H1 (cell line): ENCODE results near the gene RPL7A. TPM values are rescaled to one million over a fixed set of nuclear protein-coding genes. Genes with fewer than 3 reads are reported as not detected.

Experiments
- CTCF ChIA-PET: fragments of 300-600 bp; sonication (Branson Sonifier 250); formaldehyde crosslinking; loops from one replicate; lab custom pipeline; 2021; ENCODE audit not compliant: partially characterized antibody; lab: Charles Lee
- POLR2A ChIA-PET: fragments of 300-600 bp; sonication (Branson Sonifier 250); formaldehyde crosslinking; loops from one replicate; lab custom pipeline; 2021; ENCODE audit warnings: inconsistent platforms; ENCODE audit not compliant: partially characterized antibody; lab: Charles Lee
- DNase-seq, 2 experiments: peaks; one replicate each; pipeline versions ENCODE4 v3.0.0 to v3.0.0-alpha.2; 2010 to 2022; ENCODE audit warnings: low spot score in 2 of 2, low read depth in 1 of 2, mixed read lengths in 1 of 2
- FAIRE-seq: peaks from 2 replicates; lab custom pipeline; 2011; peaks lifted over from hg19 to GRCh38; lab: Jason Lieb, UNC
- H2AFZ ChIP-seq: 2 replicates; pipeline ENCODE4 v1.8.1; 2012; ENCODE audit warnings: low read length, inconsistent platforms
- H2AK5ac ChIP-seq: 2 replicates; pipeline ENCODE4 v1.6.1; 2013; ENCODE audit warnings: low read depth, low read length
- H2BK120ac ChIP-seq: replicated peaks from 2 replicates; pipeline ENCODE3; 2013; ENCODE audit warnings: low read depth, low read length, inconsistent platforms
- H2BK12ac ChIP-seq: 2 replicates; pipeline ENCODE4 v1.6.1; 2013; ENCODE audit warnings: low read depth, low read length
- H2BK15ac ChIP-seq: 2 replicates; pipeline ENCODE4 v1.6.1; 2013; ENCODE audit warnings: low read length
- H2BK20ac ChIP-seq: 2 replicates; pipeline ENCODE4 v1.6.1; 2013; ENCODE audit warnings: low read length
- H2BK5ac ChIP-seq: 2 replicates; pipeline ENCODE4 v1.6.1; 2013; ENCODE audit warnings: low read depth, low read length
- H3K14ac ChIP-seq: 2 replicates; pipeline ENCODE4 v1.6.1; 2013; ENCODE audit warnings: inconsistent platforms; ENCODE audit not compliant: insufficient read length
- H3K18ac ChIP-seq: 2 replicates; pipeline ENCODE4 v1.6.1; 2013; ENCODE audit warnings: low read length; ENCODE audit errors: extremely low read depth
- H3K23ac ChIP-seq: 2 replicates; pipeline ENCODE4 v1.6.1; 2013; ENCODE audit warnings: inconsistent platforms; ENCODE audit not compliant: insufficient read length
- H3K23me2 ChIP-seq: 2 replicates; pipeline ENCODE4 v1.6.1; 2013; ENCODE audit warnings: low read depth, low read length
- H3K27ac ChIP-seq: 2 replicates; pipeline ENCODE4 v1.6.1; 2011; ENCODE audit warnings: low read depth, low read length, inconsistent platforms
- H3K27me3 ChIP-seq, 4 experiments: replicated peaks in 1 of 4; 1 replicate in 1 of 4; 2 replicates in 3 of 4; pipeline versions ENCODE4 v1.6.1 to v1.8.1; 2011 to 2013; ENCODE audit warnings: low read length in 3 of 4, mild to moderate bottlenecking in 3 of 4, inconsistent platforms in 2 of 4, mixed read lengths in 2 of 4, moderate library complexity in 1 of 4; ENCODE audit not compliant: control insufficient read depth in 3 of 4, insufficient read depth in 3 of 4; ENCODE audit errors: extremely low read depth in 1 of 4
- H3K36me3 ChIP-seq, 4 experiments: 2 replicates each; pipeline versions ENCODE4 v1.6.1 to v1.8.1; 2011 to 2013; ENCODE audit warnings: mild to moderate bottlenecking in 4 of 4, low read length in 3 of 4, moderate library complexity in 2 of 4, control low read depth in 1 of 4, inconsistent platforms in 1 of 4; ENCODE audit not compliant: insufficient read depth in 4 of 4, control insufficient read depth in 2 of 4
- H3K4ac ChIP-seq: replicated peaks from 2 replicates; pipeline ENCODE3; 2013; ENCODE audit warnings: low read length, low read depth, mixed read lengths, inconsistent platforms; ENCODE audit not compliant: insufficient read length
- H3K4me1 ChIP-seq, 4 experiments: replicated peaks in 1 of 4; 1 replicate in 1 of 4; 2 replicates in 3 of 4; pipeline versions ENCODE4 v1.6.1 to v1.8.1; 2011 to 2013; ENCODE audit warnings: low read length in 3 of 4, inconsistent platforms in 2 of 4, mixed read lengths in 1 of 4; ENCODE audit not compliant: insufficient read depth in 4 of 4, control insufficient read depth in 3 of 4
- H3K4me2 ChIP-seq, 2 experiments: 2 replicates each; pipeline versions ENCODE4 v1.6.1 to v1.8.1; 2011 to 2013; ENCODE audit warnings: low read depth in 2 of 2, low read length in 2 of 2, control low read depth in 1 of 2, inconsistent platforms in 1 of 2, mild to moderate bottlenecking in 1 of 2; ENCODE audit not compliant: insufficient read depth in 1 of 2
- H3K4me3 ChIP-seq, 4 experiments: fragments of 200-600, 300-600 bp in 1 of 4; sonication (generic), shearing (Covaris generic), sonication (Bioruptor Twin) in 1 of 4; 2 replicates each; pipeline versions ENCODE4 v1.5.1 to v1.8.1; 2011 to 2016; ENCODE audit warnings: low read length in 4 of 4, low read depth in 3 of 4, control low read depth in 2 of 4, inconsistent platforms in 2 of 4, mild to moderate bottlenecking in 2 of 4, mixed read lengths in 1 of 4, moderate library complexity in 1 of 4; ENCODE audit not compliant: insufficient read depth in 2 of 4; ENCODE audit errors: extremely low read depth in 1 of 4
- H3K56ac ChIP-seq: replicated peaks from 2 replicates; pipeline ENCODE3; 2013; ENCODE audit warnings: low read depth, mild to moderate bottlenecking, mixed read lengths, low read length, inconsistent platforms; ENCODE audit not compliant: insufficient read length
- H3K79me1 ChIP-seq: 2 replicates; pipeline ENCODE4 v1.6.1; 2013; ENCODE audit warnings: low read depth, low read length, control low read depth
- H3K79me2 ChIP-seq, 2 experiments: 2 replicates each; pipeline versions ENCODE4 v1.6.1 to v1.8.1; 2012 to 2013; ENCODE audit warnings: low read length in 2 of 2, mild to moderate bottlenecking in 2 of 2, inconsistent platforms in 1 of 2; ENCODE audit not compliant: insufficient read depth in 2 of 2, control insufficient read depth in 1 of 2
- H3K9ac ChIP-seq, 4 experiments: replicated peaks in 1 of 4; 1 replicate in 1 of 4; 2 replicates in 3 of 4; pipeline versions ENCODE4 v1.6.1 to v1.8.1; 2011 to 2013; ENCODE audit warnings: low read depth in 3 of 4, low read length in 3 of 4, control low read depth in 2 of 4, mild to moderate bottlenecking in 2 of 4, moderate library complexity in 2 of 4, inconsistent platforms in 1 of 4; ENCODE audit errors: extremely low read depth in 1 of 4
- H3K9me3 ChIP-seq, 2 experiments: 2 replicates each; pipeline versions ENCODE4 v1.6.1 to v1.8.1; 2012 to 2013; ENCODE audit warnings: mild to moderate bottlenecking in 2 of 2, moderate library complexity in 2 of 2, control low read depth in 1 of 2, inconsistent platforms in 1 of 2, low read depth in 1 of 2, low read length in 1 of 2, mixed read lengths in 1 of 2; ENCODE audit not compliant: insufficient read depth in 2 of 2
- H4K20me1 ChIP-seq, 2 experiments: replicated peaks in 1 of 2; 2 replicates each; pipeline versions ENCODE3 to v1.8.1; 2011 to 2013; ENCODE audit warnings: inconsistent platforms in 2 of 2, low read length in 2 of 2, mild to moderate bottlenecking in 1 of 2; ENCODE audit not compliant: insufficient read depth in 2 of 2, control insufficient read depth in 1 of 2
- H4K5ac ChIP-seq: 2 replicates; pipeline ENCODE4 v1.6.1; 2013; ENCODE audit warnings: low read length, low read depth, mixed read lengths, inconsistent platforms; ENCODE audit not compliant: insufficient read length
- H4K8ac ChIP-seq: 2 replicates; pipeline ENCODE4 v1.8.0; 2013; ENCODE audit warnings: mild to moderate bottlenecking, moderate library complexity, low read length, inconsistent platforms; ENCODE audit not compliant: insufficient read depth; ENCODE audit errors: extremely low read depth
- H4K91ac ChIP-seq: replicated peaks from 2 replicates; pipeline ENCODE3; 2013; ENCODE audit warnings: low read length, mixed read lengths, inconsistent platforms; ENCODE audit not compliant: insufficient read length
- CBX5 ChIP-seq: fragments of 300-800, 300-1000 bp; sonication (generic); IDR thresholded peaks from 2 replicates; pipeline ENCODE4 v1.7.1; 2016; ENCODE audit warnings: antibody characterized with exemption, low read length, low read depth
- CHD1 ChIP-seq: IDR thresholded peaks from 2 replicates; pipeline ENCODE4 v1.6.1; 2012; ENCODE audit warnings: low read depth, low read length, improper control_type of control experiment
- CHD2 ChIP-seq: IDR thresholded peaks from 2 replicates; pipeline ENCODE4 v1.6.1; 2012; ENCODE audit warnings: low read length, improper control_type of control experiment
- EP300 ChIP-seq, 2 experiments: IDR thresholded peaks; 1 replicate in 1 of 2; 2 replicates in 1 of 2; pipeline ENCODE4 v1.6.1; 2011 to 2012; ENCODE audit warnings: low read depth in 2 of 2, low read length in 2 of 2, mild to moderate bottlenecking in 2 of 2, borderline replicate concordance in 1 of 2, inconsistent platforms in 1 of 2, moderate library complexity in 1 of 2
- KDM5A ChIP-seq: fragments of 200-600 bp; IDR thresholded peaks from 2 replicates; pipeline ENCODE4 v1.7.1; 2012; ENCODE audit warnings: mild to moderate bottlenecking, low read length, inconsistent platforms, mixed read lengths
- WGBS, 2 experiments: shearing (Covaris generic) in 1 of 2; methylation state at CpG; one replicate each; pipeline versions ENCODE4 v1.1.6 to v1.1.7; 2013 to 2015; ENCODE audit warnings: low lambda C conversion rate in 2 of 2, mixed read lengths in 2 of 2, inconsistent platforms in 1 of 2, low coverage in 1 of 2, missing lambda C conversion rate in 1 of 2; ENCODE audit not compliant: insufficient replicate concordance in 2 of 2, insufficient coverage in 1 of 2, insufficient read length in 1 of 2; ENCODE audit errors: extremely low coverage in 1 of 2, missing lambda C conversion rate in 1 of 2; 5-methylcytosine and 5-hydroxymethylcytosine counted together
- polyA plus RNA-seq, 7 experiments: library from polyadenylated mRNA; depleted of rRNA in 3 of 7; stranded (reverse) in 5 of 7; unstranded in 2 of 7; fragments of >200 nt in 5 of 7; fragments of 200-250 nt in 2 of 7; gene quantifications; 1 replicate in 5 of 7; 2 replicates in 1 of 7; 4 replicates in 1 of 7; pipeline versions ENCODE4 v1.2.1 to v1.2.3, GENCODE V29; 2011 to 2013; ENCODE audit warnings: missing spikeins in 2 of 7, mixed read lengths in 2 of 7
- total RNA-seq: library from RNA; stranded (reverse); fragmentation: NEBNext Ultra II Directional; extraction: Animal tissue kit (Norgen Biotek cat#: 25700); gene quantifications from 2 replicates; pipeline ENCODE4 v1.2.1, GENCODE V29; 2021

RPL7A gene
- total and polyA plus RNA-seq, 2 of the 8 experiments (the other 6 are each of a cell fraction or from before 2014, with no cell fraction given): 2,578 to 2,783 TPM

DNA sequence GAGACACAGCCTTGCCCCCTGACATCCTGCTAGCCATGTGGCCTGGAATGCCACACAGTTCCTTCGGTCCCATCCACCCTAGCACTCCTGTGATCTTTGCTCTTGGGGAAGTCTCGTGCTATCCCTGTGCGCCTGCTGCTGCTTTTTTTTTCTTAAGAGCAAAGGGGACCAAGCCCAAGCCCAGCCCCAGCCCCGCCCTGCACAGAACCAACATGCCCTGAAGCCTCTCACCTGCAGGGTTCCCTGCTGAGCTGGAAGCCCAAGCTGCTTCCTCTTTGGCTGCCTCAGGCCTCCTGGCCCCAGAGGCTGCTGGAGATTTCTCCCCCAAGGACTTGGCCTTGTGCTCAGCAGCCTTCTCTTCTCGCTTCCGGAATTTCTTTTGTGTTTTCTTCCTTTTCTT lies 13.9 kb upstream of the RPL7A start:
- H2AK5ac ChIP-seq: no peak overlapping the region
- POLR2A ChIA-PET: interaction anchor here (0.6 to 7.3 kb wide), 9 partner anchors 9 to 176 kb away, joined by 3 to 120 read pairs (median 4); partner anchors contain the start of genes MED22 and RPL7A

More for the DNA sequence above, 13.9 kb upstream of the RPL7A start:
- Histone ChIP-seq H3K4me3 (peak overlapping the region in 1 of 4 experiments; percentile 95; a peak in 2 of 8 replicates), H4K91ac (no peak overlapping the region), H3K79me1 (peaks cover 10% of the 10 kb centered on the region), H3K18ac (no peak overlapping the region), H2AFZ (no peak overlapping the region), H3K36me3 (peaks cover 20 to 47% (median 35%) of the 10 kb centered on the region in 4 experiments), H3K23me2 (peaks cover 7% of the 10 kb centered on the region; the same call in 1 of the 2 replicates), H3K9me3 (no peaks in the 10 kb centered on the region), H2BK15ac (no peak overlapping the region), H3K79me2 (peaks cover 0 to 15% of the 10 kb centered on the region in 2 experiments; a peak in 2 of 4 replicates), H2BK5ac (0 out of 2 replicates have a peak overlapping the region, but pooled peaks have one; percentile 44), H2BK12ac (no peak overlapping the region), H3K9ac (no peak overlapping the region), H4K20me1 (peaks cover 4 to 16% of the 10 kb centered on the region in 2 experiments), H3K4ac (no peak overlapping the region), H2BK120ac (no peak overlapping the region), H3K23ac (no peak overlapping the region), H2BK20ac (no peak overlapping the region), H4K8ac (no peak overlapping the region), H4K5ac (no peak overlapping the region), H3K56ac (no peak overlapping the region), H3K27me3 (no peaks in the 10 kb centered on the region), H3K4me1 (peaks cover 0 to 9% (median 2%) of the 10 kb centered on the region in 4 experiments; a peak in 1 of 7 replicates), H3K4me2 (peak overlapping the region; percentile 22 to 70; a peak in 2 of 4 replicates), H3K14ac (no peak overlapping the region), H3K27ac (no peak overlapping the region)
- WGBS, 2 experiments: 76% methylated on average over 6 of the region's 6 CpGs; no CpG with 5 or more reads in 1 of the 2 experiments
- CTCF ChIA-PET: interaction anchor here (0.6 to 7.0 kb wide), 7 partner anchors 9 to 153 kb away, joined by 3 to 123 read pairs (median 4); no protein-coding TSS in a partner anchor
- no peak for FAIRE-seq
- no peak for TF ChIP-seq KDM5A
- TF ChIP-seq CBX5: no peak
- TF ChIP-seq CHD2: no peak
- TF ChIP-seq CHD1: no peak
- TF ChIP-seq EP300 (IDR thresholded peaks at IDR 0.05; ENCODE audit: borderline replicate concordance in 1 of 2, low read depth in 2 of 2, low read length in 2 of 2): no peak
- DNase-seq: peak in 1 of 2 experiments; percentile 67
